Measurements from ENCODE around the gene GTF3C4.

GTF3C4 gene

GRCh38 chr9:132740526-132741309 lies 70.5 kb downstream of the GTF3C4 start:
- no peaks in the 10 kb centered on the region for H3K36me3 ChIP-seq
- no peaks in the 10 kb centered on the region for H3K27me3 ChIP-seq (ENCODE audit: insufficient read depth, low read depth, severe bottlenecking)
- no peak overlapping the region for H3K4me3 ChIP-seq (ENCODE audit: low read depth, low read length)
- TF ChIP-seq, protein P1, sequence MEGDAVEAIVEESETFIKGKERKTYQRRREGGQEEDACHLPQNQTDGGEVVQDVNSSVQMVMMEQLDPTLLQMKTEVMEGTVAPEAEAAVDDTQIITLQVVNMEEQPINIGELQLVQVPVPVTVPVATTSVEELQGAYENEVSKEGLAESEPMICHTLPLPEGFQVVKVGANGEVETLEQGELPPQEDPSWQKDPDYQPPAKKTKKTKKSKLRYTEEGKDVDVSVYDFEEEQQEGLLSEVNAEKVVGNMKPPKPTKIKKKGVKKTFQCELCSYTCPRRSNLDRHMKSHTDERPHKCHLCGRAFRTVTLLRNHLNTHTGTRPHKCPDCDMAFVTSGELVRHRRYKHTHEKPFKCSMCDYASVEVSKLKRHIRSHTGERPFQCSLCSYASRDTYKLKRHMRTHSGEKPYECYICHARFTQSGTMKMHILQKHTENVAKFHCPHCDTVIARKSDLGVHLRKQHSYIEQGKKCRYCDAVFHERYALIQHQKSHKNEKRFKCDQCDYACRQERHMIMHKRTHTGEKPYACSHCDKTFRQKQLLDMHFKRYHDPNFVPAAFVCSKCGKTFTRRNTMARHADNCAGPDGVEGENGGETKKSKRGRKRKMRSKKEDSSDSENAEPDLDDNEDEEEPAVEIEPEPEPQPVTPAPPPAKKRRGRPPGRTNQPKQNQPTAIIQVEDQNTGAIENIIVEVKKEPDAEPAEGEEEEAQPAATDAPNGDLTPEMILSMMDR (IDR thresholded peaks at IDR 0.05; ENCODE audit: low read depth, low read length), result no peak
- no peak for DNase-seq
- no peaks in the 10 kb centered on the region for H3K9me3 ChIP-seq (ENCODE audit: severe bottlenecking)
- no peak overlapping the region for H3K27ac ChIP-seq

- no peaks in the 10 kb centered on the region for H3K27me3 ChIP-seq (ENCODE audit: insufficient read depth, low read depth, severe bottlenecking)
- H3K36me3 ChIP-seq, result no peaks in the 10 kb centered on the region
- peak; percentile 51 for DNase-seq
- H3K4me3 ChIP-seq (ENCODE audit: low read depth, low read length), result no peak overlapping the region; the same call in 1 of the 2 replicates
- TF ChIP-seq, protein P1 (IDR thresholded peaks at IDR 0.05; ENCODE audit: low read depth, low read length), result no peak
- H3K27ac ChIP-seq, result no peak overlapping the region
- no peaks in the 10 kb centered on the region for H3K9me3 ChIP-seq (ENCODE audit: severe bottlenecking)
These were observed 72.6 kb downstream of the GTF3C4 start for GRCh38 chr9:132742821-132743311.

DNA sequence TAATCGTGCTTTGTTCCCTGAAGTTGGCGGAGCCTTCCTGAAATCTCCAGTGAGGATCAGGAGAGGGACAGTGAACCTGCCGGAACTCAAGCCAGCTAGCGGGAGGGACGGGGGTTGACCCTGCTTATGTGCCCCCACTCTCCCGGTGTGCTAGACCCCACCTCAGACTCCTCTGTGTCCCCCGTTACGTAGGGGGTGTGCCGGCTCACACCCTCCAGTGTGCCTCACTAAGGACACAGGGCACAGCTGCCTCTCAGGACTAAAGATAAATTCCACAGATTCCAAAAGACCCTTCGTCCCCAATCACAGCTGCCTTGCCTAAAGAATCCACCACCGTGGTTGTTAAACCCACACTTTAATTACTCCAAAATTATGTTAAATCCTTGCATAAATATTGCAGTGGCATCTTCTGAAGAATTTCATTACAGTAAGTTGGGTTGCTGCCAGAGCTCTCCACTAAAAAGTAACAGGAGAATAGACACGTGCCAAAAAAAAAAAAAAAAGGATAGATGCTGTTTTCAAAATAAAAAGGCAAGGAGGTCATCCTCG lies 73.7 kb downstream of the GTF3C4 start:
- Histone ChIP-seq H3K27ac (peak overlapping the region; percentile 78), H3K36me3 (no peaks in the 10 kb centered on the region), H3K27me3 (ENCODE audit: insufficient read depth, low read depth, severe bottlenecking) (no peaks in the 10 kb centered on the region), H3K9me3 (ENCODE audit: severe bottlenecking) (no peaks in the 10 kb centered on the region), H3K4me3 (ENCODE audit: low read depth, low read length) (peak overlapping the region; percentile 46)
- DNase-seq, result peak; percentile 28
- TF ChIP-seq, protein P1 (IDR thresholded peaks at IDR 0.05; ENCODE audit: low read depth, low read length), result no peak

Data from WERI-Rb-1 (cell line).